Keratinocyte (primary cell): Measurements from ENCODE around the gene LAMA2. TPM values are rescaled to one million over a fixed set of nuclear protein-coding genes. Genes with fewer than 3 reads are reported as not detected.

ENCODE experiments used
- DNase-seq: peaks from one replicate; pipeline ENCODE4 v3.0.0-alpha.2; 2011; ENCODE audit warnings: low read depth, missing footprints, low spot score
- FAIRE-seq: peaks from 2 replicates; lab custom pipeline; 2011; peaks lifted over from hg19 to GRCh38; lab: Jason Lieb, UNC
- H2AFZ ChIP-seq: 2 replicates; pipeline ENCODE4 v1.6.0; 2012; ENCODE audit warnings: low read length, control low read depth, inconsistent platforms; ENCODE audit not compliant: control insufficient read depth
- H3K27ac ChIP-seq: 2 replicates; pipeline ENCODE4 v1.5.1; 2011; ENCODE audit warnings: low read length; ENCODE audit not compliant: control insufficient read depth, insufficient read depth
- H3K27me3 ChIP-seq: 3 replicates; pipeline ENCODE4 v1.6.0; 2011; ENCODE audit warnings: low read length; ENCODE audit not compliant: control insufficient read depth, insufficient read depth; ENCODE audit errors: extremely low read depth
- H3K36me3 ChIP-seq, 2 experiments: 2 replicates in 1 of 2; 3 replicates in 1 of 2; pipeline ENCODE4 v1.5.1; 2011; ENCODE audit warnings: low read length in 2 of 2, mild to moderate bottlenecking in 1 of 2; ENCODE audit not compliant: control insufficient read depth in 2 of 2, insufficient read depth in 2 of 2; ENCODE audit errors: extremely low read depth in 1 of 2
- H3K4me1 ChIP-seq: 3 replicates; pipeline ENCODE4 v1.5.1; 2011; ENCODE audit warnings: low read length; ENCODE audit not compliant: control insufficient read depth, insufficient read depth; ENCODE audit errors: extremely low read depth
- H3K4me2 ChIP-seq: 3 replicates; pipeline ENCODE4 v1.6.0; 2011; ENCODE audit warnings: low read depth, low read length; ENCODE audit not compliant: control insufficient read depth, insufficient read depth; ENCODE audit errors: extremely low read depth
- H3K4me3 ChIP-seq, 3 experiments: fragments of 200-600 bp in 1 of 3; sonication (generic) in 1 of 3; 2 replicates in 2 of 3; 3 replicates in 1 of 3; pipeline ENCODE4 v1.5.1; 2011 to 2016; ENCODE audit warnings: low read length in 3 of 3, mild to moderate bottlenecking in 3 of 3, control low read depth in 2 of 3, inconsistent platforms in 1 of 3, low read depth in 1 of 3, mixed read lengths in 1 of 3, mixed run types in 1 of 3, moderate library complexity in 1 of 3; ENCODE audit not compliant: control insufficient read depth in 2 of 3, insufficient read depth in 2 of 3; ENCODE audit errors: extremely low read depth in 1 of 3
- H3K79me2 ChIP-seq: 2 replicates; pipeline ENCODE4 v1.6.0; 2012; ENCODE audit warnings: low read length; ENCODE audit not compliant: control insufficient read depth, insufficient read depth
- H3K9ac ChIP-seq: 3 replicates; pipeline ENCODE4 v1.6.0; 2011; ENCODE audit warnings: low read length; ENCODE audit not compliant: control insufficient read depth, insufficient read depth; ENCODE audit errors: extremely low read depth
- H3K9me1 ChIP-seq: 3 replicates; pipeline ENCODE4 v1.6.0; 2011; ENCODE audit warnings: low read length; ENCODE audit not compliant: control insufficient read depth, insufficient read depth; ENCODE audit errors: extremely low read depth
- H3K9me3 ChIP-seq: 2 replicates; pipeline ENCODE4 v1.5.1; 2012; ENCODE audit warnings: low read depth, low read length; ENCODE audit not compliant: control insufficient read depth
- H4K20me1 ChIP-seq: 3 replicates; pipeline ENCODE4 v1.6.0; 2011; ENCODE audit warnings: low read length; ENCODE audit not compliant: control insufficient read depth, insufficient read depth; ENCODE audit errors: extremely low read depth
- CTCF ChIP-seq, 3 experiments: IDR thresholded peaks in 1 of 3; conservative IDR thresholded peaks in 1 of 3; optimal IDR thresholded peaks in 1 of 3; 2 replicates in 2 of 3; 3 replicates in 1 of 3; pipeline versions ENCODE3 to v1.5.1; 2011; ENCODE audit warnings: low read length in 3 of 3, mild to moderate bottlenecking in 3 of 3, moderate library complexity in 2 of 3, control low read depth in 1 of 3, inconsistent platforms in 1 of 3; ENCODE audit not compliant: insufficient read depth in 2 of 3; ENCODE audit errors: extremely low read depth in 1 of 3
- EZH2 ChIP-seq: IDR thresholded peaks from one replicate; pipeline ENCODE4 v1.6.1; 2012; ENCODE audit warnings: inconsistent platforms, mild to moderate bottlenecking, low read length, moderate library complexity
- dilution Hi-C: fragments of 300-500 bp; cut with MboI; formaldehyde crosslinking; loops from one replicate; pipeline ENCODE4 v1.7.0; 2020; ENCODE audit warnings: low sequenced_read_pairs; ENCODE audit not compliant: extremely low pct_ligation_motif_present
- polyA plus RNA-seq, 5 experiments: library from polyadenylated mRNA; depleted of rRNA in 3 of 5; stranded (reverse) in 3 of 5; stranded (forward) in 1 of 5; unstranded in 1 of 5; fragments of >200 nt; gene quantifications; 1 replicate in 1 of 5; 2 replicates in 3 of 5; 3 replicates in 1 of 5; pipeline versions ENCODE4 v1.2.1 to v1.2.3, GENCODE V29; 2011 to 2012; ENCODE audit warnings: missing spikeins in 2 of 5, low read depth in 1 of 5, low replicate concordance in 1 of 5

Gene LAMA2
- polyA plus RNA-seq, 1 donor (not counting 4 experiments of a cell fraction or from before 2014, with no cell fraction given), result 1.4 TPM

DNA sequence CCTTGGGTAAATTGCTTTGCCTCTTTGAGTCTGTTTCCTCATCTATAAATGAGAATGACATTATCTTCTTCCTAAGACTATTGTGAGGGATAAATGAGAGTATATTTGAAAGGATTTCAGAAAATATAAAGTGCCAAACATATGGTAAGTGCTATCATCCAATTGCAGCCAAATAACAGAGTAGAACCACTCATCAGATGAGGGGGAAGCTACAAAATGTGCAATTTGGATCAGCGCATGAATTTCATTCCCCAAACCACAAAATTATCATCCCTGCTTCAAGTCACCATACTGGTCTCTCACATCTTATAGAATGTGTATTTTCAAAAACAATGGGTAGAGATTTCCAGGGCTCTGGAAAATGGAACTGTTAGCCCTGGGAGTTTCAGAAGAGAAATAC lies 668.5 kb downstream of the LAMA2 start:
- no peak overlapping the region for H3K4me3 ChIP-seq
- no peaks in the 10 kb centered on the region for H3K27me3 ChIP-seq
- H3K79me2 ChIP-seq, result no peaks in the 10 kb centered on the region
- no peak overlapping the region for H3K4me2 ChIP-seq
- no peak overlapping the region for H2AFZ ChIP-seq
- no peaks in the 10 kb centered on the region for H3K9me3 ChIP-seq
- DNase-seq, result no peak
- no peak overlapping the region for H3K9ac ChIP-seq
- no peak for TF ChIP-seq EZH2
- TF ChIP-seq CTCF (optimal IDR thresholded peaks at IDR 0.05 in 1 of 3, IDR thresholded peaks at IDR 0.05 in 1 of 3, conservative IDR thresholded peaks at IDR 0.05 in 1 of 3; ENCODE audit: extremely low read depth in 1 of 3, insufficient read depth in 2 of 3, low read length in 3 of 3), result no peak
- dilution Hi-C loops, result no loop called here
- no peaks in the 10 kb centered on the region for H4K20me1 ChIP-seq
- no peaks in the 10 kb centered on the region for H3K4me1 ChIP-seq
- H3K9me1 ChIP-seq, result no peaks in the 10 kb centered on the region
- FAIRE-seq, result no peak
- no peaks in the 10 kb centered on the region for H3K36me3 ChIP-seq
- H3K27ac ChIP-seq, result no peak overlapping the region

GRCh38 chr6:129552413-129552812 lies 669.5 kb downstream of the LAMA2 start:
- DNase-seq, result no peak
- FAIRE-seq, result no peak
- dilution Hi-C loops, result no loop called here
- TF ChIP-seq CTCF (optimal IDR thresholded peaks at IDR 0.05 in 1 of 3, IDR thresholded peaks at IDR 0.05 in 1 of 3, conservative IDR thresholded peaks at IDR 0.05 in 1 of 3; ENCODE audit: extremely low read depth in 1 of 3, insufficient read depth in 2 of 3, low read length in 3 of 3) (no peak), EZH2 (no peak)
- no peak overlapping the region for H3K27ac ChIP-seq
- H3K79me2 ChIP-seq, result no peaks in the 10 kb centered on the region
- no peaks in the 10 kb centered on the region for H4K20me1 ChIP-seq
- no peaks in the 10 kb centered on the region for H3K9me1 ChIP-seq
- H3K9me3 ChIP-seq, result no peaks in the 10 kb centered on the region
- H2AFZ ChIP-seq, result no peak overlapping the region
- H3K4me2 ChIP-seq, result no peak overlapping the region
- H3K4me3 ChIP-seq, result no peak overlapping the region
- H3K4me1 ChIP-seq, result no peaks in the 10 kb centered on the region
- no peaks in the 10 kb centered on the region for H3K36me3 ChIP-seq
- no peaks in the 10 kb centered on the region for H3K27me3 ChIP-seq
- no peak overlapping the region for H3K9ac ChIP-seq
